ENCODE measurements around the gene AIG1.

DNA sequence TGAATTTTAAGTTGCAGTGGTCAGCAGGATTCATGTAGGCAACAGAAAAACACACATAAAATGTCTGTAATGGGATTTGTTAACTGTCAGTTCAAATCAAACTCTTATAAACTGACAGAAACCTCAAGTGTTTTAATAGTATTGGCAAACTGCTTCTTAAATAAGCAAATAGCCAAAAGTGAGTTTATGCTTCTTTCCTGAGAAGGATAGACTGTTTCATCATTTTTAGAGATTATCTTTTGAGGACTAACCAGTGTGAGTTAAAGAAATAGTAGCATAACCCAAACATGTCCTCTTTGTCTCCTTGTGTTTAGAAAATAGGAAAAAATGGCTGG, 68.0 kb downstream of the AIG1 start:
- TF ChIP-seq, protein P1, sequence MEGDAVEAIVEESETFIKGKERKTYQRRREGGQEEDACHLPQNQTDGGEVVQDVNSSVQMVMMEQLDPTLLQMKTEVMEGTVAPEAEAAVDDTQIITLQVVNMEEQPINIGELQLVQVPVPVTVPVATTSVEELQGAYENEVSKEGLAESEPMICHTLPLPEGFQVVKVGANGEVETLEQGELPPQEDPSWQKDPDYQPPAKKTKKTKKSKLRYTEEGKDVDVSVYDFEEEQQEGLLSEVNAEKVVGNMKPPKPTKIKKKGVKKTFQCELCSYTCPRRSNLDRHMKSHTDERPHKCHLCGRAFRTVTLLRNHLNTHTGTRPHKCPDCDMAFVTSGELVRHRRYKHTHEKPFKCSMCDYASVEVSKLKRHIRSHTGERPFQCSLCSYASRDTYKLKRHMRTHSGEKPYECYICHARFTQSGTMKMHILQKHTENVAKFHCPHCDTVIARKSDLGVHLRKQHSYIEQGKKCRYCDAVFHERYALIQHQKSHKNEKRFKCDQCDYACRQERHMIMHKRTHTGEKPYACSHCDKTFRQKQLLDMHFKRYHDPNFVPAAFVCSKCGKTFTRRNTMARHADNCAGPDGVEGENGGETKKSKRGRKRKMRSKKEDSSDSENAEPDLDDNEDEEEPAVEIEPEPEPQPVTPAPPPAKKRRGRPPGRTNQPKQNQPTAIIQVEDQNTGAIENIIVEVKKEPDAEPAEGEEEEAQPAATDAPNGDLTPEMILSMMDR (IDR thresholded peaks at IDR 0.05; ENCODE audit: poor library complexity) = no peak
- no peak for TF ChIP-seq EZH2phosphoT487 (IDR thresholded peaks at IDR 0.05; ENCODE audit: low read depth, severe bottlenecking, unreplicated experiment)

Measured in hepatocyte (in vitro differentiated cells).